ENCODE data around the gene GZMB.
"Not testable (repeated sequence)": the region's sequence is repeated elsewhere in the genome, so short reads cannot be mapped to it uniquely, and the experiment has no call there.

The GZMB gene
- total RNA-seq, result 0.24 to 211 reads per million in 2 experiments

- DNase-seq (ENCODE audit: low read depth), result no peak
These were observed at the start of gene GZMB for GRCh38 chr14:24634158-24634557. TSS of gene GZMB (minus strand) at chr14:24634190. CDS start at chr14:24634160, 30 bp downstream.

GRCh38 chr14:24681056-24681455 is 47.1 kb upstream of the GZMB start:
- no peak for DNase-seq (ENCODE audit: low read depth)

- DNase-seq (ENCODE audit: low read depth), result no peak
These were observed 46.5 kb upstream of the GZMB start for GRCh38 chr14:24680516-24680915.

- DNase-seq (ENCODE audit: low read depth), result no peak
These were observed 45.4 kb upstream of the GZMB start for GRCh38 chr14:24679248-24679961.

- peak; percentile 69 for DNase-seq (ENCODE audit: low read depth)
These were observed 44.8 kb upstream of the GZMB start for GRCh38 chr14:24678801-24679247.

GRCh38 chr14:24677956-24678355 is 44.0 kb upstream of the GZMB start:
- DNase-seq (ENCODE audit: low read depth), result no peak

GRCh38 chr14:24674204-24674970 is 40.4 kb upstream of the GZMB start:
- peak; percentile 15 for DNase-seq (ENCODE audit: low read depth)

GRCh38 chr14:24673534-24674203 is 39.7 kb upstream of the GZMB start:
- DNase-seq (ENCODE audit: low read depth), result peak; percentile 53

GRCh38 chr14:24673059-24673458 is 39.1 kb upstream of the GZMB start:
- DNase-seq (ENCODE audit: low read depth), result no peak

GRCh38 chr14:24670594-24670993 is 36.6 kb upstream of the GZMB start:
- DNase-seq (ENCODE audit: low read depth), result no peak

- no peak for DNase-seq (ENCODE audit: low read depth)
These were observed 35.7 kb upstream of the GZMB start for GRCh38 chr14:24669651-24670050.

GRCh38 chr14:24665440-24665991 is 31.5 kb upstream of the GZMB start:
- DNase-seq (ENCODE audit: low read depth), result no peak

- DNase-seq (ENCODE audit: low read depth), result no peak
These were observed 30.4 kb upstream of the GZMB start for GRCh38 chr14:24664366-24664765.

- no peak for DNase-seq (ENCODE audit: low read depth)
These were observed 28.8 kb upstream of the GZMB start for GRCh38 chr14:24662753-24663152.

GRCh38 chr14:24659916-24660570 is 26.1 kb upstream of the GZMB start:
- no peak for DNase-seq (ENCODE audit: low read depth)

- DNase-seq (ENCODE audit: low read depth), result not testable (repeated sequence)
These were observed 14.4 kb upstream of the GZMB start for GRCh38 chr14:24648361-24648760.

GRCh38 chr14:24639905-24640304 is 5.9 kb upstream of the GZMB start:
- DNase-seq (ENCODE audit: low read depth), result no peak

- DNase-seq (ENCODE audit: low read depth), result no peak
These were observed 5.3 kb upstream of the GZMB start for GRCh38 chr14:24639270-24639669.

GRCh38 chr14:24633353-24633752 is 637 bp downstream of the GZMB start:
- DNase-seq (ENCODE audit: low read depth), result no peak

- no peak for DNase-seq (ENCODE audit: low read depth)
These were observed 1.2 kb downstream of the GZMB start for GRCh38 chr14:24632761-24633160.

GRCh38 chr14:24632336-24632735 is 1.7 kb downstream of the GZMB start:
- no peak for DNase-seq (ENCODE audit: low read depth)
